Suprapubic skin (tissue), 4 donors: ENCODE results near the gene RHOA.

Experiments used
- POLR2A ChIP-seq, 2 donors: fragments of 450-650 bp; IDR thresholded peaks; one replicate each; pipeline ENCODE4 v1.6.1; 2017; ENCODE audit warnings: antibody characterized with exemption in 2 of 2, mild to moderate bottlenecking in 2 of 2, moderate library complexity in 2 of 2
- POLR2AphosphoS5 ChIP-seq, 3 donors: sonication (generic); formaldehyde crosslinking; IDR thresholded peaks; one replicate each; pipeline ENCODE4 v1.6.1; 2017; ENCODE audit warnings: antibody characterized with exemption in 3 of 3
- TF ChIP-seq, protein P1 (sequence below), 2 donors: fragments of 200-600 bp in 1 of 2; fragments of 450-650 bp in 1 of 2; sonication (generic) in 1 of 2; IDR thresholded peaks; one replicate each; pipeline ENCODE4 v1.5.1; 2016 to 2019; ENCODE audit warnings: antibody characterized with exemption in 2 of 2, mild to moderate bottlenecking in 1 of 2, moderate library complexity in 1 of 2

GRCh38 chr3:49397470-49397869 lies 14.3 kb downstream of the RHOA start:
- no peak for TF ChIP-seq POLR2AphosphoS5 (IDR thresholded peaks at IDR 0.05)
- TF ChIP-seq, protein P1, sequence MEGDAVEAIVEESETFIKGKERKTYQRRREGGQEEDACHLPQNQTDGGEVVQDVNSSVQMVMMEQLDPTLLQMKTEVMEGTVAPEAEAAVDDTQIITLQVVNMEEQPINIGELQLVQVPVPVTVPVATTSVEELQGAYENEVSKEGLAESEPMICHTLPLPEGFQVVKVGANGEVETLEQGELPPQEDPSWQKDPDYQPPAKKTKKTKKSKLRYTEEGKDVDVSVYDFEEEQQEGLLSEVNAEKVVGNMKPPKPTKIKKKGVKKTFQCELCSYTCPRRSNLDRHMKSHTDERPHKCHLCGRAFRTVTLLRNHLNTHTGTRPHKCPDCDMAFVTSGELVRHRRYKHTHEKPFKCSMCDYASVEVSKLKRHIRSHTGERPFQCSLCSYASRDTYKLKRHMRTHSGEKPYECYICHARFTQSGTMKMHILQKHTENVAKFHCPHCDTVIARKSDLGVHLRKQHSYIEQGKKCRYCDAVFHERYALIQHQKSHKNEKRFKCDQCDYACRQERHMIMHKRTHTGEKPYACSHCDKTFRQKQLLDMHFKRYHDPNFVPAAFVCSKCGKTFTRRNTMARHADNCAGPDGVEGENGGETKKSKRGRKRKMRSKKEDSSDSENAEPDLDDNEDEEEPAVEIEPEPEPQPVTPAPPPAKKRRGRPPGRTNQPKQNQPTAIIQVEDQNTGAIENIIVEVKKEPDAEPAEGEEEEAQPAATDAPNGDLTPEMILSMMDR (IDR thresholded peaks at IDR 0.05), result no peak
- no peak for TF ChIP-seq POLR2A (IDR thresholded peaks at IDR 0.05)
